MM.1S (cell line): ENCODE measurements around the gene YIPF6.
"Not testable (repeated sequence)": the region's sequence is repeated elsewhere in the genome, so short reads cannot be mapped to it uniquely, and the experiment has no call there.

Experiments used
- DNase-seq: peaks from one replicate; pipeline ENCODE4 v3.0.0-alpha.2; 2015
- H2AFZ ChIP-seq: fragments of 300-600 bp; sonication (generic); 2 replicates; pipeline ENCODE4 v1.6.0; 2016; ENCODE audit warnings: antibody characterized with exemption, low read length
- H3F3A ChIP-seq: fragments of 300-600 bp; sonication (generic); 2 replicates; pipeline ENCODE4 v1.6.1; 2016; ENCODE audit warnings: mild to moderate bottlenecking, antibody characterized with exemption, low read length, moderate library complexity, mixed read lengths; ENCODE audit not compliant: insufficient read depth
- H3K27ac ChIP-seq: fragments of 300-600 bp; sonication (generic); 2 replicates; pipeline ENCODE4 v1.5.1; 2016; ENCODE audit warnings: mild to moderate bottlenecking, low read length
- H3K27me3 ChIP-seq: fragments of 300-600 bp; sonication (generic); replicated peaks from 2 replicates; pipeline ENCODE4 v1.6.0; 2016; ENCODE audit warnings: low read length; ENCODE audit not compliant: insufficient read depth
- H3K36me3 ChIP-seq: fragments of 300-600 bp; sonication (generic); replicated peaks from 2 replicates; pipeline ENCODE4 v1.6.1; 2016; ENCODE audit warnings: mild to moderate bottlenecking, low read length, mixed read lengths; ENCODE audit not compliant: insufficient read depth
- H3K4me1 ChIP-seq: fragments of 300-600 bp; sonication (generic); 2 replicates; pipeline ENCODE4 v1.6.1; 2016; ENCODE audit warnings: low read length, mixed read lengths
- H3K4me2 ChIP-seq: fragments of 300-600 bp; sonication (generic); 2 replicates; pipeline ENCODE4 v1.6.0; 2016; ENCODE audit warnings: low read depth, low read length
- H3K4me3 ChIP-seq: fragments of 300-600 bp; sonication (generic); 2 replicates; pipeline ENCODE4 v1.5.1; 2016; ENCODE audit warnings: low read length, mixed read lengths
- H3K79me2 ChIP-seq: fragments of 300-600 bp; sonication (generic); 2 replicates; pipeline ENCODE4 v1.6.1; 2016; ENCODE audit warnings: mixed run types, low read length, mixed read lengths
- H3K9ac ChIP-seq: fragments of 300-600 bp; sonication (generic); 2 replicates; pipeline ENCODE4 v1.6.1; 2016; ENCODE audit warnings: low read length, mixed read lengths
- H3K9me2 ChIP-seq: fragments of 300-600 bp; sonication (generic); replicated peaks from 2 replicates; pipeline ENCODE4 v1.6.1; 2016; ENCODE audit warnings: mild to moderate bottlenecking, low read length, mixed read lengths; ENCODE audit not compliant: insufficient read depth
- H3K9me3 ChIP-seq: fragments of 300-600 bp; sonication (generic); replicated peaks from 2 replicates; pipeline ENCODE4 v1.6.1; 2016; ENCODE audit warnings: mild to moderate bottlenecking, low read length, mixed read lengths; ENCODE audit not compliant: insufficient read depth
- H4K20me1 ChIP-seq: fragments of 300-600 bp; sonication (generic); 2 replicates; pipeline ENCODE4 v1.6.1; 2016; ENCODE audit warnings: mild to moderate bottlenecking, low read length, moderate library complexity, mixed read lengths; ENCODE audit not compliant: insufficient read depth
- EZH2 ChIP-seq: fragments of 300-600 bp; sonication (generic); optimal IDR thresholded peaks from 2 replicates; pipeline ENCODE3; 2017; ENCODE audit warnings: low read depth, mild to moderate bottlenecking, antibody characterized with exemption, low read length, mixed read lengths
- EZH2phosphoT487 ChIP-seq: fragments of 300-600 bp; sonication (generic); IDR thresholded peaks from 2 replicates; pipeline ENCODE4 v1.6.1; 2018; ENCODE audit warnings: antibody characterized with exemption, low read length
- TF ChIP-seq, protein P1 (sequence below): fragments of 300-600 bp; sonication (generic); IDR thresholded peaks from 2 replicates; pipeline ENCODE4 v1.5.1; 2016; ENCODE audit warnings: antibody characterized with exemption, low read length, mixed read lengths

Gene YIPF6

DNA sequence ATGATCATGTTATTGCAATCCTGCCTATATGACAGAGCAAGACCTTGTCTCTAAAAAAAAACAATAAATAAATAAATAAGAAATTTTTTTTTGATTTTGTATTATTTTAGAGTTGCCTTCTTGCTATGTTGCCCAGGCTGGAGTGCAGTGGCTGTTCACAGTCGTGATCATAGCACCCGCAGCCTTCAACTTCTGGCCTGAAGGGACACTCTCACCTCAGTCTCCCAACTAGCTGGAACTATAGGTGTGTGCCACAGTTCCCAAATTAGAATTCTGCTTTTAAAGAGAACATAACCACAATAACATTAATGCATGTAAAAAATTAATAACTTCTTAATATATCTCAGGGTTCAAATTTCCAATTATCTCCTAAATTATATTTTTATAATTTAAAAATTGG, 7.8 kb downstream of the YIPF6 start:
- Histone ChIP-seq H3K4me2 (no peak overlapping the region), H3K9me3 (no peaks in the 10 kb centered on the region), H3K4me1 (no peaks in the 10 kb centered on the region), H3K27ac (no peak overlapping the region), H3K79me2 (peaks cover 30% of the 10 kb centered on the region), H3K9me2 (no peaks in the 10 kb centered on the region), H3F3A (no peaks in the 10 kb centered on the region), H4K20me1 (no peaks in the 10 kb centered on the region), H3K36me3 (no peaks in the 10 kb centered on the region), H3K4me3 (no peak overlapping the region), H3K27me3 (no peaks in the 10 kb centered on the region), H3K9ac (no peak overlapping the region), H2AFZ (no peak overlapping the region)
- TF ChIP-seq, protein P1, sequence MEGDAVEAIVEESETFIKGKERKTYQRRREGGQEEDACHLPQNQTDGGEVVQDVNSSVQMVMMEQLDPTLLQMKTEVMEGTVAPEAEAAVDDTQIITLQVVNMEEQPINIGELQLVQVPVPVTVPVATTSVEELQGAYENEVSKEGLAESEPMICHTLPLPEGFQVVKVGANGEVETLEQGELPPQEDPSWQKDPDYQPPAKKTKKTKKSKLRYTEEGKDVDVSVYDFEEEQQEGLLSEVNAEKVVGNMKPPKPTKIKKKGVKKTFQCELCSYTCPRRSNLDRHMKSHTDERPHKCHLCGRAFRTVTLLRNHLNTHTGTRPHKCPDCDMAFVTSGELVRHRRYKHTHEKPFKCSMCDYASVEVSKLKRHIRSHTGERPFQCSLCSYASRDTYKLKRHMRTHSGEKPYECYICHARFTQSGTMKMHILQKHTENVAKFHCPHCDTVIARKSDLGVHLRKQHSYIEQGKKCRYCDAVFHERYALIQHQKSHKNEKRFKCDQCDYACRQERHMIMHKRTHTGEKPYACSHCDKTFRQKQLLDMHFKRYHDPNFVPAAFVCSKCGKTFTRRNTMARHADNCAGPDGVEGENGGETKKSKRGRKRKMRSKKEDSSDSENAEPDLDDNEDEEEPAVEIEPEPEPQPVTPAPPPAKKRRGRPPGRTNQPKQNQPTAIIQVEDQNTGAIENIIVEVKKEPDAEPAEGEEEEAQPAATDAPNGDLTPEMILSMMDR = no peak
- TF ChIP-seq EZH2 (no peak), EZH2phosphoT487 (no peak)
- DNase-seq = no peak

DNA sequence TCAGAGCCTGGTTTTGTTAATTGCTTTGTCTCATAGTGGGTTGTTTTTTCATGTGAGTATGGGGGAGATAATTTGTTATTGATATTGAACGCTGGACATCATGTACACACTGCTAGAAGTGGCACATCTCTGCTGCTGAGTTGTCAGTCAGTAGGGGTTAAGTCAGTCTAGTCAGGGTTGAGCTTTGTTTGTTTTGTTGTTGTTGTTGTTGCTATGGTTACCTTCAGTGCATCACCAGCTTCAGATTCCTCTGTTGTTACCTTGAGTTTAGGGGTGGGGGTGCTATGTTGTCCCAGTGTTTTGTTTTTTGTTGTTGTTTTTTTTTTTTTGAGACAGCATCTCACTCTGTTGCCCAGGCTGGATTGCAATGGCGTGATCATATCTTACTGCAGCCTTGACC, 9.9 kb downstream of the YIPF6 start:
- TF ChIP-seq EZH2 = no peak
- TF ChIP-seq, protein P1 = no peak
- TF ChIP-seq EZH2phosphoT487 = no peak
- Histone ChIP-seq H3K4me1 (no peaks in the 10 kb centered on the region), H3K9ac (no peak overlapping the region), H3K27ac (no peak overlapping the region), H3K4me3 (no peak overlapping the region), H4K20me1 (no peaks in the 10 kb centered on the region), H3K79me2 (peaks cover 20% of the 10 kb centered on the region), H3K4me2 (no peak overlapping the region), H3K27me3 (no peaks in the 10 kb centered on the region), H3K9me2 (no peaks in the 10 kb centered on the region), H2AFZ (no peak overlapping the region), H3K36me3 (no peaks in the 10 kb centered on the region; the same call in 1 of the 2 replicates), H3K9me3 (no peaks in the 10 kb centered on the region), H3F3A (no peaks in the 10 kb centered on the region)
- DNase-seq = no peak

DNA sequence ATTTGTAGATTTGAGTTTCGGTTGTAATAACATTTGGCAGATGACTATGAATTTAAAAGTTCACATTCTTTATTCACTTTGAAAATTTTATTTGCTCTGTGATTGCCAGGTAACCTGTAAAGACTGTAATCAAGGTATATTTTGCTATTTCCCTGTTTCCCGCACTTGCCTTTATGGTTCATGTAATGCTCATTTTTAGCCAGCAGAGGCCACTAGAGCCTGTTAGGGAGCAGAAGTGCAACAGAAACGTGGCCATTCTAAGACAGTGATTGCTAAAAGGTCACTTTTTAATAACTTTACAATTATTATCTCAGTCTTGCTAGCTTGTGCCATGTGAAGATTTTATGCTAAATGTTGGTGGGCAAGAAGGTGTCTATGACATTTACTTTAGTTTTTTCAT, 12.4 kb downstream of the YIPF6 start:
- H3K27me3 ChIP-seq = no peaks in the 10 kb centered on the region

DNA sequence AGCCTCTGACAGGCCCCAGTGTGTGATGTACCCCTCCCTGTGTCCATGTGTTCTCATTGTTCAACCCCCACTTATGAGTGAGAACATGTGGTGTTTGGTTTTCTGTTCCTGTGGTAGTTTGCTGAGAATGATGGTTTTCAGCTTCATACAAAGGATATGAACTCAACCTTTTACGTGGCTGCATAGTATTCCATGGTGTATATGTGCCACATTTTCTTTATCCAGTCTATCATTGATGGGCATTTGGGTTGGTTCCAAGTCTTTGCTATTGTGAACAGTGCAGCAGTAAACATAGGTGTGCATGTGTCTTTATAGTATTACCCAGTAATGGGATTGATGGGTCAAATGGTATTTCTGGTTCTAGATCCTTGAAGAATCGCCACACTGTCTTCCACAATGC, 25.8 kb downstream of the YIPF6 start:
- H3K9ac ChIP-seq, H3K9me2 ChIP-seq, H3K9me3 ChIP-seq, DNase-seq, H3K27me3 ChIP-seq, H3K27ac ChIP-seq, H3F3A ChIP-seq, H3K4me3 ChIP-seq, H2AFZ ChIP-seq, H4K20me1 ChIP-seq, H3K36me3 ChIP-seq, H3K4me2 ChIP-seq, H3K4me1 ChIP-seq, H3K79me2 ChIP-seq: not testable (repeated sequence)

More for the DNA sequence above, 12.4 kb downstream of the YIPF6 start:
- Histone ChIP-seq H3K36me3 (no peaks in the 10 kb centered on the region; the same call in 1 of the 2 replicates), H3K4me3 (no peak overlapping the region), H4K20me1 (no peaks in the 10 kb centered on the region), H3K4me2 (no peak overlapping the region), H3K27ac (no peak overlapping the region), H3K9me2 (no peaks in the 10 kb centered on the region), H3K9me3 (no peaks in the 10 kb centered on the region), H3K9ac (no peak overlapping the region), H3K4me1 (no peaks in the 10 kb centered on the region), H3K79me2 (peaks cover 20% of the 10 kb centered on the region), H3F3A (no peaks in the 10 kb centered on the region), H2AFZ (no peak overlapping the region)
- TF ChIP-seq EZH2 = no peak
- TF ChIP-seq, protein P1 = peak; percentile 76
- peak; percentile 46 for DNase-seq
